Osteoblast (primary cell): ENCODE data around the gene CLPTM1L. TPM values are rescaled to one million over a fixed set of nuclear protein-coding genes. Genes with fewer than 3 reads are reported as not detected.

Experiments
- DNase-seq: peaks from one replicate; pipeline ENCODE4 v3.0.0; 2011; ENCODE audit warnings: low spot score, mixed read lengths; ENCODE audit not compliant: insufficient read length; ENCODE audit errors: missing footprints
- H2AFZ ChIP-seq: 2 replicates; pipeline ENCODE4 v1.6.0; 2011; ENCODE audit warnings: mild to moderate bottlenecking, low read length
- H3K27ac ChIP-seq: 2 replicates; pipeline ENCODE4 v1.5.1; 2011; ENCODE audit warnings: mild to moderate bottlenecking, low read depth, low read length, moderate library complexity
- H3K27me3 ChIP-seq: 2 replicates; pipeline ENCODE4 v1.6.0; 2012; ENCODE audit warnings: mild to moderate bottlenecking, control low read depth, inconsistent platforms, low read length, moderate library complexity; ENCODE audit not compliant: insufficient read depth
- H3K36me3 ChIP-seq: 2 replicates; pipeline ENCODE4 v1.5.1; 2011; ENCODE audit warnings: mild to moderate bottlenecking, low read length, control low read depth, moderate library complexity; ENCODE audit not compliant: insufficient read depth
- H3K4me1 ChIP-seq: 2 replicates; pipeline ENCODE4 v1.5.1; 2011; ENCODE audit warnings: mild to moderate bottlenecking, low read length, control low read depth, moderate library complexity; ENCODE audit not compliant: insufficient read depth
- H3K4me2 ChIP-seq: 2 replicates; pipeline ENCODE4 v1.6.0; 2011; ENCODE audit warnings: mild to moderate bottlenecking, low read length; ENCODE audit not compliant: insufficient read depth
- H3K4me3 ChIP-seq: fragments of 200-600 bp; sonication (generic); 3 replicates; pipeline ENCODE4 v1.5.1; 2012; ENCODE audit warnings: mild to moderate bottlenecking, low read length, inconsistent platforms; ENCODE audit not compliant: insufficient read depth
- H3K79me2 ChIP-seq: 2 replicates; pipeline ENCODE4 v1.6.0; 2012; ENCODE audit warnings: mild to moderate bottlenecking, low read length, control low read depth, inconsistent platforms; ENCODE audit not compliant: insufficient read depth
- H3K9me3 ChIP-seq: 2 replicates; pipeline ENCODE4 v1.5.1; 2011; ENCODE audit warnings: low read depth, low read length, control low read depth
- H4K20me1 ChIP-seq: 2 replicates; pipeline ENCODE4 v1.6.0; 2012; ENCODE audit warnings: mild to moderate bottlenecking, low read length, control low read depth; ENCODE audit not compliant: insufficient read depth
- total RNA-seq: library from RNA; depleted of rRNA; stranded (reverse); fragments of >200 nt; gene quantifications from 2 replicates; pipeline ENCODE4 v1.2.3, GENCODE V29; 2012
- TF ChIP-seq, protein P1 (sequence below): IDR thresholded peaks from 2 replicates; pipeline ENCODE4 v1.5.1; 2011; ENCODE audit warnings: mild to moderate bottlenecking, low read depth, low read length, moderate library complexity; ENCODE audit errors: extremely low read depth

The CLPTM1L gene
- total RNA-seq, 1 donor, result 139 TPM

DNA sequence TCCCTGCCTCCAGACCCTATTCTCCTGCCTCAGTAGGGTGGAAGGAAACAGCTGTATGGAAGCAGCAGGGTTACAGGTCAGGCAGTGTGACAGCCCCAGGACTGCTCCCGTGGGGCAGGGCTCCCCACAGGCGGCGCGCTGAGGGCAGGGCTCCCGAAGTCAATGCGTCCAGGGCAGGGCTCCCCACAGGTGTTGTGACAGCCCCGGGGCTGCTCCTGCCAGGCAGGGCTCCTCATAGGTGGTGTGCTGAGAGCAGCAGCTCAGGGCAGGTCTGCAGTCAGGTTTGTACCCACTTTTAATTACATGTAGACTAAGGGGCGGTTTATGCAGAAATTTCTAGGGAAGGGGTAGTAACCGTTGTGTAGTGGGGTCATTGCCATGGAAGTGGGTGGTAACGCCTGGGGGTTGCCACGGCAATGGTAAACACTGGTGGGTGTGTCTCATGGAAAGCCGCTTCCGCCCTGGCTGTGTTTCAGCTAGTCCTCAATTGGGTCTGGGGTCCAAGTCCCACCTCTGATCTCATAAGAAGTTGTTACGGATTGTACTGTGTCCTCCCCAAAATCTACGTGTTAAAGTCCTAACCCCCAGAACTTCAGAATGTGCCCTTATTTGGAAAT is 33.4 kb downstream of the CLPTM1L start:
- no peaks in the 10 kb centered on the region for H3K27me3 ChIP-seq
- H3K9me3 ChIP-seq, result no peaks in the 10 kb centered on the region
- no peaks in the 10 kb centered on the region for H3K36me3 ChIP-seq
- no peak overlapping the region for H3K4me3 ChIP-seq
- no peaks in the 10 kb centered on the region for H3K79me2 ChIP-seq
- H3K4me1 ChIP-seq, result peaks cover 9% of the 10 kb centered on the region
- TF ChIP-seq, protein P1, sequence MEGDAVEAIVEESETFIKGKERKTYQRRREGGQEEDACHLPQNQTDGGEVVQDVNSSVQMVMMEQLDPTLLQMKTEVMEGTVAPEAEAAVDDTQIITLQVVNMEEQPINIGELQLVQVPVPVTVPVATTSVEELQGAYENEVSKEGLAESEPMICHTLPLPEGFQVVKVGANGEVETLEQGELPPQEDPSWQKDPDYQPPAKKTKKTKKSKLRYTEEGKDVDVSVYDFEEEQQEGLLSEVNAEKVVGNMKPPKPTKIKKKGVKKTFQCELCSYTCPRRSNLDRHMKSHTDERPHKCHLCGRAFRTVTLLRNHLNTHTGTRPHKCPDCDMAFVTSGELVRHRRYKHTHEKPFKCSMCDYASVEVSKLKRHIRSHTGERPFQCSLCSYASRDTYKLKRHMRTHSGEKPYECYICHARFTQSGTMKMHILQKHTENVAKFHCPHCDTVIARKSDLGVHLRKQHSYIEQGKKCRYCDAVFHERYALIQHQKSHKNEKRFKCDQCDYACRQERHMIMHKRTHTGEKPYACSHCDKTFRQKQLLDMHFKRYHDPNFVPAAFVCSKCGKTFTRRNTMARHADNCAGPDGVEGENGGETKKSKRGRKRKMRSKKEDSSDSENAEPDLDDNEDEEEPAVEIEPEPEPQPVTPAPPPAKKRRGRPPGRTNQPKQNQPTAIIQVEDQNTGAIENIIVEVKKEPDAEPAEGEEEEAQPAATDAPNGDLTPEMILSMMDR, result no peak
- no peaks in the 10 kb centered on the region for H4K20me1 ChIP-seq
- H3K4me2 ChIP-seq, result no peak overlapping the region
- no peak overlapping the region for H3K27ac ChIP-seq
- H2AFZ ChIP-seq, result no peak overlapping the region
- DNase-seq, result no peak

DNA sequence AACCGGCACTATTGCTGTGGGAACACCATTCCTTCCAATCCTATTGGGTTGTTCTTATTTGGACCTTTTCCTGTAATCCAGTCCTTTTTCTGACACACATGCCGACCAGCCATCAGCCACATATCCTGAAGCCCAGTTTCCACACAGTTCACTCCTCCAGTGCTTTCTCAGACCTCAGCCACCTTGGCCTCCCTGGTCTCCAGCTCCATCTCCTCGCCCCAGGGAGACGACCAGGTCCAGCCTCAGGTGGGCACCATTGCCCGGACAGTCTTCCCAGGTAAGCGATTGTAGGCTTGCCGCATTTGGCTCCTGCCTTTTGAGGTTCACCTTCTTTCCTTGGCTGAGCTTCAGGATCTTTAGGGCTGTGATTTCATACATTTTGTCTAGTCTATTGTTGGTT is 34.8 kb downstream of the CLPTM1L start:
- H3K36me3 ChIP-seq, result no peaks in the 10 kb centered on the region
- no peak for DNase-seq
- no peak overlapping the region for H3K4me3 ChIP-seq
- H3K9me3 ChIP-seq, result no peaks in the 10 kb centered on the region
- no peak overlapping the region for H3K27ac ChIP-seq
- TF ChIP-seq, protein P1, result no peak
- no peaks in the 10 kb centered on the region for H3K79me2 ChIP-seq
- H4K20me1 ChIP-seq, result no peaks in the 10 kb centered on the region
- no peaks in the 10 kb centered on the region for H3K27me3 ChIP-seq
- no peaks in the 10 kb centered on the region for H3K4me1 ChIP-seq
- no peak overlapping the region for H3K4me2 ChIP-seq
- no peak overlapping the region for H2AFZ ChIP-seq

DNA sequence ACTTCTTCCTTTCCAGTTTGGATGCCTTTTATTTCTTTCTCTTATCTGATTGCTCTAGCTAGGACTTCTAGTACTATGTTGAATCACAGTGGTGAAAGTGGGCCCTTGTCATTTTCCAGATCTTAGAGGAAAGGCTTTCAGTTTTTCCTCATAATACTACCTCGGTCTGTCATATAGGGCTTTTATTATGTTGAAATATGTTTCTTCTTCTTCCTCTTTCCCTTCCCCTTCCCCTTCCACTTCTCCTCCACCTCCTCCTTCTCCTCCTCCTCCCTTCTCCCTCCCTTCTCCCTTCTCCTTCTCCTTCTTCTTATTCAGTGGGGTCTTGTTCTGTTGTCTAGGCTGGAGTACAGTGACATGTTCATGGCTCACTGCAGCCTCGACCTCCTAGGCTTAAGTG is 40.9 kb downstream of the CLPTM1L start:
- Histone ChIP-seq H3K27me3 (peaks cover 7% of the 10 kb centered on the region), H3K4me2 (no peak overlapping the region), H3K36me3 (no peaks in the 10 kb centered on the region), H3K4me3 (no peak overlapping the region), H2AFZ (no peak overlapping the region), H3K4me1 (no peaks in the 10 kb centered on the region), H3K79me2 (no peaks in the 10 kb centered on the region), H3K9me3 (no peaks in the 10 kb centered on the region), H3K27ac (no peak overlapping the region), H4K20me1 (no peaks in the 10 kb centered on the region)
- TF ChIP-seq, protein P1, result no peak
- no peak for DNase-seq

DNA sequence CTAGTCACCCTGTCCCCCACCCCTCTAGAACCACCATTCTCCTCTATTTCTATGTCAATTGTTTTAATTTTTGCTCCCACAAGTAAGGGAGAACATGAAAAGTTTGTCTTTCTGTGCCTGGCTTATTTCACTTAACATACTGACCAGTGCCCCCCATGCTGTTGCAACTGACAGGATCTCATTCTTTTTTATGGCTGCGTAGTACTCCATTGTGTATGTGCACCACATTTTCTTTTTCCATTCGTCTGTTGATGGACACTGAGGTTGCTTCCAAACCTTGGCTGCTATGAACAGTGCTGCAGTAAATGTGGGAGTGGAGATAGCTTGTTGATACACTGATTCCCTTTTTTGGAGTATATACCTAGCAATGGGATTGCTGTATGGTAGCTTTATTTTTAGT is 42.6 kb downstream of the CLPTM1L start:
- no peaks in the 10 kb centered on the region for H3K79me2 ChIP-seq
- H2AFZ ChIP-seq, result no peak overlapping the region
- TF ChIP-seq, protein P1, result no peak
- no peaks in the 10 kb centered on the region for H3K36me3 ChIP-seq
- H3K4me1 ChIP-seq, result no peaks in the 10 kb centered on the region
- DNase-seq, result no peak
- no peak overlapping the region for H3K27ac ChIP-seq
- no peaks in the 10 kb centered on the region for H3K9me3 ChIP-seq
- no peaks in the 10 kb centered on the region for H4K20me1 ChIP-seq
- H3K4me3 ChIP-seq, result no peak overlapping the region
- no peak overlapping the region for H3K4me2 ChIP-seq
- peaks cover 8% of the 10 kb centered on the region for H3K27me3 ChIP-seq
